OCI-LY1 (cell line): Measurements from ENCODE around the gene CTSS.

Experiments used
- EZH2 ChIP-seq: fragments of 200-600 bp; sonication (generic), shearing (Covaris generic); IDR thresholded peaks from 2 replicates; pipeline ENCODE4 v1.8.0; 2017; ENCODE audit warnings: borderline replicate concordance, mixed run types, mild to moderate bottlenecking, antibody characterized with exemption, low read length, moderate library complexity, mixed read lengths
- TF ChIP-seq, protein P1 (sequence below): fragments of 200-600 bp; sonication (generic), shearing (Covaris generic); IDR thresholded peaks from 2 replicates; pipeline ENCODE4 v1.5.1; 2017; ENCODE audit warnings: mild to moderate bottlenecking, antibody characterized with exemption, low read length, moderate library complexity, mixed read lengths

DNA sequence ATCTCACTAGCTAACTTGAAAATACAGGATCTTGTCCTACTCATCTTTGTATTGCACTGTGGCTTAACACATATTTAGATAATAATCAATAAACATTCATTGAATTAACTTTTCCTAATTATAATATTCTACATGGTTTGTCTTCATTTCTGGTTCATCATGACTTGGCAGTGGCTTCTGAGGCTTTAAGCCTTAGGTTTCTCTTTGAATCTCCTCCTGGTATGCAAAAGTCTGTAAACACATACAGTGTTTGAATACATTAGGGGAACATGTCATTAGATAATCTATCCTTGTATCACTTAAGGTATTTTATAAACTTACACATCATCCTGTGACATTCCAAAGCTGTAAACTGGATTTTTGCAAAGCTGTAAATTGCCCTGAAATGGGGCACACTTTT lies 21.9 kb upstream of the CTSS start:
- TF ChIP-seq, protein P1, sequence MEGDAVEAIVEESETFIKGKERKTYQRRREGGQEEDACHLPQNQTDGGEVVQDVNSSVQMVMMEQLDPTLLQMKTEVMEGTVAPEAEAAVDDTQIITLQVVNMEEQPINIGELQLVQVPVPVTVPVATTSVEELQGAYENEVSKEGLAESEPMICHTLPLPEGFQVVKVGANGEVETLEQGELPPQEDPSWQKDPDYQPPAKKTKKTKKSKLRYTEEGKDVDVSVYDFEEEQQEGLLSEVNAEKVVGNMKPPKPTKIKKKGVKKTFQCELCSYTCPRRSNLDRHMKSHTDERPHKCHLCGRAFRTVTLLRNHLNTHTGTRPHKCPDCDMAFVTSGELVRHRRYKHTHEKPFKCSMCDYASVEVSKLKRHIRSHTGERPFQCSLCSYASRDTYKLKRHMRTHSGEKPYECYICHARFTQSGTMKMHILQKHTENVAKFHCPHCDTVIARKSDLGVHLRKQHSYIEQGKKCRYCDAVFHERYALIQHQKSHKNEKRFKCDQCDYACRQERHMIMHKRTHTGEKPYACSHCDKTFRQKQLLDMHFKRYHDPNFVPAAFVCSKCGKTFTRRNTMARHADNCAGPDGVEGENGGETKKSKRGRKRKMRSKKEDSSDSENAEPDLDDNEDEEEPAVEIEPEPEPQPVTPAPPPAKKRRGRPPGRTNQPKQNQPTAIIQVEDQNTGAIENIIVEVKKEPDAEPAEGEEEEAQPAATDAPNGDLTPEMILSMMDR: no peak
- no peak for TF ChIP-seq EZH2
